Stimulated activated CD8-positive, alpha-beta memory T cell treated with anti-CD3 and anti-CD28 coated beads, Interleukin-4, amount 100 ng/mL, for 4 hours (primary cell): ENCODE measurements around the gene GRAMD2B.
"Not testable (repeated sequence)": the region's sequence is repeated elsewhere in the genome, so short reads cannot be mapped to it uniquely, and the experiment has no call there.

Source experiments
- DNase-seq, 2 donors: peaks; one replicate each; pipeline ENCODE4 v3.0.0-alpha.2; 2020; ENCODE audit warnings: low read depth in 2 of 2, low spot score in 1 of 2

GRAMD2B gene

GRCh38 chr5:126422994-126423788 is at the start of gene GRAMD2B:
Gene GRAMD2B (plus strand): TSS chr5:126423409. CDS start chr5:126423607, 198 bp downstream.
- DNase-seq = peak; percentile 23 to 35

GRCh38 chr5:126374109-126374416 is 49.1 kb upstream of the GRAMD2B start:
- DNase-seq = no peak

DNA sequence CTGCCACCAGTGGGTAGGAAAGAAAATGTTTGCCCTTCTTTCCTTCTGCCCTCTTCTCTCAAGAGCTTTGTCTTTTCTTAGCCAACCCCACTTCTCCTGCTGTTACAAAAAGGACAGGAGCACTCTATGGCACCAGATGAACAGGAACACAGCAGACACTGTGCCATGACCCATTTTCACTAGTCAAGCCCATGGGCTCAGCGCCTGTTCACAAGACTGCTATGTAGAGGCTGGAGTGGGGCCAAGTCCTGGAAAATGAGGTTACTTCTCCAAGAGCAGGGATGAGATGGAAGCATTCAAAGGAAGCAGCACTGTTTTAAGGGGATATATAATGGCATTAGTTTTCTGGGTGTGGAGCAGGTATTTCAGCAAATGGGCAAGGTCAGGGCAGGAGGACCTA is 46.8 kb upstream of the GRAMD2B start:
- no peak for DNase-seq

DNA sequence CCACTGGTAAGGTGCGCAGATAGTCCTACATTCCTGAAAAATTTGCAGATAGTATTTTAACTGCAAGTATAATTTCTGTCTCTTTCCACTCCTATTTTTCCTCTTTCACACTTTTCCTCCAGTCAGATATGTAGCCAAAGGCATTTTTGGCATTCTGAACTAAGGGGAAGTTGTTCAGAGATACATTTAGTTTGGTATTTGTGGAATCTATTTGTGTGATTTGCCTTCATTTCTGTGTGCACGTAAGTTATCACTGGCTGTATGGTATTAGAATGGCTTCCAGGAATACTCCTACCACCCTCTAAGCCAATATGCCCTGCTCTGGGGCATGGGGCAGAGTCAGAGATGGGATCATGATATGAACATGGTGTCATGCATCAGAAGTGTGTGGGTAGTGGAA is 45.8 kb upstream of the GRAMD2B start:
- DNase-seq = no peak

- DNase-seq = not testable (repeated sequence)
These were observed 42.9 kb upstream of the GRAMD2B start for GRCh38 chr5:126380316-126380715.

DNA sequence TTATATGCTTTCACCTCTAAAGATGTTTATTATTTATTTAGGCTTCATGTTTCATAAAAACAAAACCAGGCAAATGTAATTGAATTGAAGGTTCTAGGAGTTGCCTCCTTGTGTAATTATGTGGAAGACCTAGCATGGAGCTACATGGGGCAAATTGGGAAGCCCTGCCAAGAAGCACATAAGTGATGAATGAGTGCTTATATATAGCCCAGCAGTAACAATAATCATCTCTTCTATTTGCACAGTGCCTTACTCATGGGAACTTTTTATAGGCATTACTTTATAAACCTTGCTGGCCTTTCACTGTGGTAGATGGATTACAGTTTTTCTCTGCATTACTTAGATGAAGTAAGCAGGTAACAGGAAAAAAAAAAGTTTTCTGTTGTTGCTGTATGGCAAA is 40.0 kb upstream of the GRAMD2B start:
- DNase-seq = no peak

- DNase-seq = no peak
These were observed 39.4 kb upstream of the GRAMD2B start for GRCh38 chr5:126383776-126384175.

DNA sequence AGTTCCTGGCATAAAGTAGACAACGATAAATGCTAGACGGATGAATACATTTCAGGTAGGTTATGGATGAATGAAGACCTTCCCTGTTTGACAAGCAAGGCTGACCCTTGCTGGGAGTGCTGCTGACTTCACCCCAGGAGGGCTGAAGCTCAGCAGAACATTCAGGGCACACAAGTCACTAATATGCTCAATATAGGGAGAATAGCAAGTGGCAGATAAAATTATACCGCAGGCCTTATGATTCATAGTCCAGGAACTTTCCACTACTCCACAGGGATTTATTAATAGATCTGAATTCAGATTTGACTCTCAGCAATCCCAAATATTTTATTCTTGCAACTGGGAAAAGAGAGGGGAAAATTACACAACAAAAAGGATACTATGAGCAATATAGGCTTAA is 38.2 kb upstream of the GRAMD2B start:
- DNase-seq = no peak

GRCh38 chr5:126385524-126386502 is 37.4 kb upstream of the GRAMD2B start:
- DNase-seq = no peak

DNA sequence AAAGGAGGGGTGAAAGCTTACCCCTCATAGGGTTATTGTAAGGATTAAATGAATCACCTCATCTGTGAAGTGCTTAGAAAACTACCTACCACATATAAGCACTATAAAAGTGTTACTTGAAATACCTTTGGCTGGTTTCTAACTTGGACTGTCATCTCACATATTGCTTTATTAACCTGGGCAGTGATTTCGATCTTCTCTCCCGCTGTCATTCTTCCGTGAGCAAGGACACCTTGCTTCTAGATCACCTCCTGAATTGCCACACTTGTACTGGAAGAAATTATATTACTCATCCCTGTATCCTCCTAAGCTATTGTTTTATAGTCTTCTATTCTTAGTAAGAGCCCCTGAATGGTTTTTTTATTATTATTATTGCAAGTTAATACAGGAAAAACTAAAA is 34.0 kb upstream of the GRAMD2B start:
- DNase-seq = no peak

- no peak for DNase-seq
These were observed 33.2 kb upstream of the GRAMD2B start for GRCh38 chr5:126390051-126390450.

GRCh38 chr5:126391386-126391785 is 31.8 kb upstream of the GRAMD2B start:
- DNase-seq = no peak

DNA sequence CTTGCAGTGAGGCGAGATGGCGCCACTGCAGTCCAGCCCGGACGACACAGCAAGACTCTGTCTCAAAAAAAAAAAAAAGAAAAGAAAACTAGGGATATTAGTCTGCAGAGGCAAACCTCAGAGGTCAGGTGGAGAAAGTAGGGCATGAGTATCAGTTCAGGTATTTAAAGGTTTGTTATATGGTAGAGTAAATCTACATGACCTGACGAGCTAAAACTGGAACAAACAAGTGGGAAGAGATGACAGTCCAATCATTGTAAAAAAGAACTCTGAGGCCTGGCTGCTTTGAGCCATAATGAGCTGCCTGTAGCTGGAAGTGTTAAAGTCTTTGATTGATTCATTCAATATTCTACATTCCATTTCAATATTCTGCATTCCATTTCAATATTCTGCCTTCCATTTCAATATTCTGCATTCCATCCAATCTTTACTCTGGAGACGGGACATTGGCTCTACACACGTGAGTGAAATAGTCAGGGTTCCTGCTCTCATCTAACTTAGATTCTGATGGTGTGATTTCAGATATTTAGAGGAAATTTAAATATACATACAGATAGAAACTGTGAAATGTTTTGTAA is 28.9 kb upstream of the GRAMD2B start:
- no peak for DNase-seq

DNA sequence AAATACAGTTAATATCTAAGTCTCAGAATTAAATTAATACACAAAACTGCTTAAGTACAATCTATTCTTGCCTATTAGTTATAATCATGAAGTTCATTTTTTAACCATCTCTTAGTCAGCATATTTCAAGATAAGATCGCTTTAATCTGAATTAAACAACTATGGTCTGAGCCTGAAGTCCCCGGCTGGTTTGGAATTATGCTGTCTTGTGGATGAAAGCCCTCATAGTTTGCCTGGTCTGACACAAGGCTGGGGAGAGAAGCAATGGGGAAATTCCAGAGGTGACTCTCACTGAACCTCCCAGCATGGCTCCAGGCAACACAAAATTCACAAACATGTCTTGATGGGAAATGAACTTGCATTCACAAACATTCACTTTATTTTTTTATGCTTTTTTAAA is 28.0 kb upstream of the GRAMD2B start:
- no peak for DNase-seq

DNA sequence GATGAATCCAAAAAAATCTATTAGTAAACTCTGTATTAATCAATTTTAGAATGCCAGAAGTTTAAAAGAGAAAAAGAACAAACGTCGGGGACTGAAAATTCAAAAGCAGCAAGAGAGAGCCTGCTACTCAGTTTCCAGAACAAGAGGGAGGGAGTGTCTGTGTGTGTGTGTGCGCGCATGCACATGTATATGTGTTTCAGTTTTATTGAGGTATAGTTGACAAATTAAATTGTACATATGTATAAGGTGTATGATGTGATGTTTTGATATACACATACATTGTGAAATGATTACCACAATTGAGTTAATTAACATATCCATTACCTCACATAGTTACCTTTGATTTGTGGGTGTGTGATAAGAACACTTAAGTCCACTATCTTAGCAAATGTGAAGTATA is 27.6 kb upstream of the GRAMD2B start:
- DNase-seq = no peak

GRCh38 chr5:126396721-126397120 is 26.5 kb upstream of the GRAMD2B start:
- not testable (repeated sequence) for DNase-seq

DNA sequence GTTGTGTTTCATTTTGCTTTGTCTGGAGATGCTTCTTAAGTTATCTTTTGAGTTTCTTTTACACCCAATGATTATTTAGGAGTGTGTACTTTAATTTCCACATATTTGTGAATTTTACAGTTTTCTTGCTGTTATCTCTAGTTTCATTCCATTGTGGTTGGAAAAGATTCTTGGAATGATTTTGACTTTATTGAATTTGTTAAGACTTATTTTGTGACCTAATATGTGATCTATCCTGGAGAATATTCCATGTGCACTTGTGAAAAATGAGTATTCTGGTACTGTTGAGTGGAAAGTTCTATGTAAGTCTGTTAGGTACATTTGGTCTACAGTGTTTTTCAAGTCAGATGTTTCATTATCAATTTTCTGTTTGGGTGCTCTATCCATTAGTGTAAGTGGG is 24.4 kb upstream of the GRAMD2B start:
- DNase-seq = no peak

GRCh38 chr5:126400621-126401251 is 22.5 kb upstream of the GRAMD2B start:
- DNase-seq = no peak

DNA sequence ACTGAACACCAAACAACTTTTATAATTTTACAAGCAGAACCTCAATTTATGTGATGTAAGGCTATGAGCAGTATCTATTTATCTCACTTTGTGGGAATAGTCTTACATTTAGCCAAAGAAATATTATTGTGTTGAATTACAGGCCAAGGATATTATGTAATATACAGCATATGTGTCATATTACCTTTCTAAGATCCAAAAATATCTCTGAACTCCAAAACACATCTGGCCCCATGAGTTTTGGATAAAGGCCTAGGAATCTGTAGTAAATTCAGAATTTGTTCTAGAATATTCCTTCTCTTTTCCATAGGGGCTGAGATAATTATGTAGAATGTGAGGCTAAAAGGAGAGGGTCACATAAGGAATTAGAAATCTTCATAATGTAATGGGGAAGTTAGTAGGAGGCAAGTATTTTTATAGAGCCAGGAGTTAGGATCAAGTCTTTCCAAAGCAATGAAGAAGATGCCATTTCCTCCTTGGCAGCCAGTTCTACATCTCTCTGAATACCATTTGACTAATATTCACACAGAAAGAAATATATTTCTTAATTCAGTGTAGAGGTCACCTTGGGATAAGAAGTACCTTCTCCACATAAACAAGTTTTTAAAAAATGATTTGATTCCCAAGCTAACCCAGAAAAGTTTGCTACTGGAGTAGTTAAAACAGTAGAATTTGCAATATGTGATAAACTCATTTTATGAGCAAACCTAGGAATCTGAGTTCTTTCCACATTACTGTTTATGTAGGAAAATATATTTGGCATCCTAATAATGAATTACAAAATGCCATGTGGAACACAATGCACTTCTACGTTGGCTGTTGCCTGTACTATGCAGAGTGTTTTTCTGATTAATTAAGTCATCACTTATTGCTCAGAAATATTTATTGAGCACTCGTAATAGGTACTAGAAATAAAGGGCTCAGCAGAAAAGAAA is 20.3 kb upstream of the GRAMD2B start:
- no peak for DNase-seq

- no peak for DNase-seq
These were observed 19.3 kb upstream of the GRAMD2B start for GRCh38 chr5:126403876-126404275.
